Measurements from ENCODE around the gene SSNA1. TPM values are rescaled to one million over a fixed set of nuclear protein-coding genes. Genes with fewer than 3 reads are reported as not detected.
"Not testable (repeated sequence)": the region's sequence is repeated elsewhere in the genome, so short reads cannot be mapped to it uniquely, and the experiment has no call there.

Gene SSNA1
- total RNA-seq, 1 donor from 2014 or later: 47.0 TPM

DNA sequence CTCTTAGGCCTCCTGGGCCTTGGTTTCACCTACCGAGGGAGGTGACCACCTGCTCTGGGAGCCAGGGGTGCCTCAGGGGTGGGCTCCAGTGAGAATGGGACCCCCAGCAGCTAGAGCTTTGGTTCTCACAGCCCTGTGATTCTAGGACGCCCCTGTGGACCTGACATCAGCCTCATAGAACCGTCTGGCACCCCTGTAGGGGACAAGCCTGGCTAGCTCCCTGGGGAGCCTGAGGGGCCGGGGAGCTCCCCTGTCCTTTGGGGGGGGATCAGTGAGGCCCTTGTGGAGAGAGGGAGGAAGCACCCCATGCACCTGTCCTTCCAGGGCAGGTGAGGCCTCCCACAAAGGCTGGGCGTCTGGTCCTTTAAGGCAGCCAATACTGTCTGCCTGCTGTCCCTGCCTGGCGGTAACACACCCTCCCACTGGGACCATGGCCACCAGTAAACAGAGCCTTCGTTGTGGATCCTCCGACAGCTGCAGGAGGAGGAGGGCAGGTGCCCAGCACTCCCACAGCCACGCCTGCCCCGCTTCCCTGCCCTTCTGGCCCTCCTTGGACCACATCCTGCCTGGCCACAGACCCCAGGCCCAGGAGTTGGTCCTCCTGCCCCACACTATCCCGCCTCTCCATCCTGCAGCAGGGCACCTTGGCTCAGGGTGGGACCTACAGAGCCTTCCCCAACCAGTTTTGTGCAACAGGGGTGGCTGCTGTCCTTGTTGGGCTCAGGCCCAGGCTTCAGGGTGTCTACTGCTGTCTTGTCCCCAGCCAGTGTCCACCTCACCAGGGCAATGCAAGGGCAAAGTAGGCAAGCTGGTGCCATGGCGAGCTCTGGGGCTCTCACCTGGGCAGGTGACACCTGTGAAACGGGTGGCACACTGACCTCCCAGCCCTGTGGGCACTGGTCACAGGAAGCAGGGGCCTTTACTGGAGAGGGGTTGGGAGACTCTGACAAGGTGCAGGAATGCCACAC is 49.6 kb downstream of the SSNA1 start:
- peak overlapping the region in 1 of 3 donors; percentile 43 for H3K4me3 ChIP-seq (ENCODE audit: low read length in 3 of 3)

DNA sequence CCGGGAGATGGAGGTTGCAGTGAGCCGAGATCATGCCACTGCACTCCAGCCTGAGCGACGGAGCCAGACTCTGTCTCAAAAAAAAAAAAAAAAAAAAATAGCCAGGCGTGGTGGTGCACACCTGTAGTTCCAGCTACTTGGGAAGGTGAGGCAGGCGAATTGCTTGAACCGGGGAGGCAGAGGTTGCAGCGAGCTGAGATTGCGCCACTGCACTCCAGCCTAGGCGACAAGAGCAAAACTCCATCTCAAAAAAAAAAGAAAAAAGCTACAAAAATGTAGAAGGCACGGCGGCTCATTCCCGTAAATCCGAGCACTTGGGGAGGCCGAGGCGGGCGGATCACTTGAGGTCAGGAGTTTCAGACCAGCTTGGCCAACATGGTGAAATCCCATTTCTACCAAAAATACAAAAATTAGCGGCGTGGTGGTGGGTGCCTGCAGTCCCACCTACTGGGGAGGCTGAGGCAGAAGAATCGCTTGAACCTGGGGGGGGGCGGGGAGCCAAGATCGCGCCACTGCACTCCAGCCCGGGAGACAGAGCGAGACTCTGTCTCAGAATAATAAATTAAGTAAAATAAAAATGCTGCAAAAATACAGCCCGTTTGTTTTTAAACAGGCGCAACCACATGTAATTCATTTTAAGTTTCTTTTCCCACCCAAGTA is 51.2 kb downstream of the SSNA1 start:
- H3K36me3 ChIP-seq (ENCODE audit: control insufficient read depth in 3 of 3, insufficient read depth in 3 of 3, low read length in 3 of 3): peaks cover 18 to 24% (median 20%) of the 10 kb centered on the region in 3 donors
- H3K27me3 ChIP-seq (ENCODE audit: control insufficient read depth in 3 of 3, insufficient read depth in 3 of 3, low read length in 3 of 3); H3K9me3 ChIP-seq (ENCODE audit: control insufficient read depth in 3 of 3, low read length in 3 of 3): not testable (repeated sequence)
- H3K4me1 ChIP-seq (ENCODE audit: control insufficient read depth in 3 of 3, insufficient read depth in 3 of 3, low read length in 3 of 3): peaks cover 64 to 74% (median 66%) of the 10 kb centered on the region in 3 donors
- H3K27ac ChIP-seq (ENCODE audit: low read depth, low read length): peak overlapping the region; percentile 95
- H3K9ac ChIP-seq (ENCODE audit: low read depth in 1 of 3, low read length in 3 of 3): peak overlapping the region; percentile 74 to 88 (median 75)
- H3K4me3 ChIP-seq (ENCODE audit: low read length in 3 of 3): peak overlapping the region; percentile 60 to 80 (median 79)

More for the DNA sequence above, 49.6 kb downstream of the SSNA1 start:
- Histone ChIP-seq H3K9me3 (ENCODE audit: control insufficient read depth in 3 of 3, low read length in 3 of 3) (no peaks in the 10 kb centered on the region), H3K4me1 (ENCODE audit: control insufficient read depth in 3 of 3, insufficient read depth in 3 of 3, low read length in 3 of 3) (peaks cover 47 to 58% (median 52%) of the 10 kb centered on the region in 3 donors), H3K36me3 (ENCODE audit: control insufficient read depth in 3 of 3, insufficient read depth in 3 of 3, low read length in 3 of 3) (peaks cover 10 to 14% (median 12%) of the 10 kb centered on the region in 3 donors), H3K27ac (ENCODE audit: low read depth, low read length) (peak overlapping the region; percentile 81), H3K9ac (ENCODE audit: low read depth in 1 of 3, low read length in 3 of 3) (peak overlapping the region; percentile 64 to 74 (median 68)), H3K27me3 (ENCODE audit: control insufficient read depth in 3 of 3, insufficient read depth in 3 of 3, low read length in 3 of 3) (peaks cover 0 to 17% (median 9%) of the 10 kb centered on the region in 3 donors)

Small RNA genes within 50 kb of the gene (small RNA-seq; reads per million reads assigned to genes)
- gene MIR3621: not detected

Other genes with a start within 250 kb of the SSNA1 start
- gene FBXW5, start 243.9 kb upstream of the SSNA1 start, total RNA-seq: 45.4 TPM
- not detected for gene C8G, start 243.4 kb upstream of the SSNA1 start, total RNA-seq
- gene LCN12, start 236.4 kb upstream of the SSNA1 start, total RNA-seq: not detected
- 4.2 TPM for gene PTGDS, start 211.2 kb upstream of the SSNA1 start, total RNA-seq
- under 0.01 TPM for gene LCNL1, start 205.7 kb upstream of the SSNA1 start, total RNA-seq
- 2.1 TPM for gene PAXX, start 196.3 kb upstream of the SSNA1 start, total RNA-seq
- gene CLIC3, start 192.1 kb upstream of the SSNA1 start, total RNA-seq: not detected
- 5.2 TPM for gene ABCA2, start 160.4 kb upstream of the SSNA1 start, total RNA-seq
- gene FUT7, start 156.6 kb upstream of the SSNA1 start, total RNA-seq: not detected
- 5.7 TPM for gene NPDC1, start 142.5 kb upstream of the SSNA1 start, total RNA-seq
- 5.2 TPM for gene ENTPD2, start 134.6 kb upstream of the SSNA1 start, total RNA-seq
- gene SAPCD2, start 118.1 kb upstream of the SSNA1 start, total RNA-seq: 1.0 TPM
- 1.0 TPM for gene UAP1L1, start 111.2 kb upstream of the SSNA1 start, total RNA-seq
- 31.8 TPM for gene MAN1B1, start 101.7 kb upstream of the SSNA1 start, total RNA-seq
- 19.8 TPM for gene DPP7, start 73.9 kb upstream of the SSNA1 start, total RNA-seq
- gene GRIN1, start 49.5 kb upstream of the SSNA1 start, total RNA-seq: not detected
- not detected for gene LRRC26, start 18.6 kb upstream of the SSNA1 start, total RNA-seq
- not detected for gene TMEM210, start 16.6 kb upstream of the SSNA1 start, total RNA-seq
- 21.4 TPM for gene ANAPC2, start 116 bp upstream of the SSNA1 start, total RNA-seq
- 2.6 TPM for gene TPRN, start 12.1 kb downstream of the SSNA1 start, total RNA-seq
- 32.9 TPM for gene TMEM203, start 17.0 kb downstream of the SSNA1 start, total RNA-seq
- 4.7 TPM for gene NDOR1, start 17.0 kb downstream of the SSNA1 start, total RNA-seq
- not detected for gene RNF208, start 33.6 kb downstream of the SSNA1 start, total RNA-seq
- gene CYSRT1, start 36.5 kb downstream of the SSNA1 start, total RNA-seq: not detected
- not detected for gene RNF224, start 38.8 kb downstream of the SSNA1 start, total RNA-seq
- not detected for gene SLC34A3, start 42.2 kb downstream of the SSNA1 start, total RNA-seq
- 97.1 TPM for gene TUBB4B, start 52.6 kb downstream of the SSNA1 start, total RNA-seq
- gene STPG3, start 62.6 kb downstream of the SSNA1 start, total RNA-seq: not detected
- 33.9 TPM for gene NELFB, start 66.7 kb downstream of the SSNA1 start, total RNA-seq
- gene TOR4A, start 89.0 kb downstream of the SSNA1 start, total RNA-seq: 2.1 TPM
- 2.1 TPM for gene NRARP, start 113.6 kb downstream of the SSNA1 start, total RNA-seq
- 8.4 TPM for gene EXD3, start 234.5 kb downstream of the SSNA1 start, total RNA-seq
- 0.52 TPM for gene NOXA1, start 234.7 kb downstream of the SSNA1 start, total RNA-seq